Mesenteric fat pad (tissue), 1 donor: ENCODE data around the gene HSPB8. TPM values are rescaled to one million over a fixed set of nuclear protein-coding genes. Genes with fewer than 3 reads are reported as not detected.

Source experiments
- total RNA-seq: library from RNA; stranded (reverse); fragmentation: NEBNext Ultra II Directional; extraction: Animal tissue kit (Norgen Biotek cat#: 25700); gene quantifications from one replicate; pipeline ENCODE4 v1.2.1, GENCODE V29; 2021
- donor health status: DM: yes; HTN: yes; CAD: no.

The HSPB8 gene
- total RNA-seq, 1 donor from 2014 or later = 66.4 TPM

Other genes starting within 250 kb of the HSPB8 start
- gene SRRM4, start 197.4 kb upstream of the HSPB8 start, total RNA-seq = not detected
- not detected for gene CCDC60, start 155.8 kb downstream of the HSPB8 start, total RNA-seq